GM13977 (cell line): ENCODE results near the gene PGRMC2.

Experiments used
- DNase-seq: peaks from one replicate; pipeline ENCODE4 v3.0.0; 2012; ENCODE audit warnings: low spot score
- in situ Hi-C: fragments of 300-500 bp; cut with MboI; formaldehyde crosslinking; loops from one replicate; pipeline ENCODE4 v1.12.0; 2022; ENCODE audit warnings: low sequenced_read_pairs, low pct_unique_long_range_greater_than_20kb, mixed read lengths, inconsistent platforms; ENCODE audit not compliant: unreplicated experiment
- TF ChIP-seq, protein P1 (sequence below): IDR thresholded peaks from 2 replicates; pipeline ENCODE4 v1.5.1; 2012; ENCODE audit warnings: mild to moderate bottlenecking, control low read depth; ENCODE audit not compliant: insufficient read depth; ENCODE audit errors: extremely low read depth, missing control alignments

PGRMC2 gene

DNA sequence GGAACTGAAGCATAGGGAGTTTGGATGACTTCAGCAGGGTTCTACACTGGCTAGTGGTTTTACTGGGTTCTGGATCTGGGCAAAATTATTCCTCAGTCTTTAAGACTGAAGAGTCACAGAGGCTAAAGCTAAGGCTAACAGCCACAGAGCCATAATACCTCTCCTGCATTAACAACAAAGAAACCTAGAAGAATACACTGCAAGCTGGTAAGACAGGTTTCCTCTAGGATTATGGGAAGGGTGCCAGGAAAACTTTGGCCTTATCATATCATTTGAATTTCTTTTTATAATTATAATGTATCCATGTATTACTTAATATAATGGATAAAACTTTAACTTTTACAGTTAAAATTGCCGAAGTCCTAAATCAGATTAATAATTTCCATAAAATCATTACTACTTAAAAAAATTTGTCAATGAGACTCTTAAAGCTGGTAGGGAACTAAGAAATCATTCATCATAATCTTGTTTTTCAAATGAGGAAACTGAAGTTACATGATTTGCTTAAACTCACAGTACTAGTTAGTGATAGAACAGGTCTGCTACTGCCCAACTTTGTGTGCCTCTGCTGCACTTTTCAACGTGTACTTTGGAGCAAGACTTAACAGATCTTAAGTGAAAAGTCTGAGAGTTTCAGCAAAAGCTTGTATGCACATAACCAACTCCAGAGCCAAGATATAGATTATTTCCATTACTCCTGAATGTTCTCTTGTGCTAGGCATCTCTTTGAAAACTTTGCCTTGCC, 24.2 kb upstream of the PGRMC2 start:
- DNase-seq = no peak
- in situ Hi-C loops = no loop called here
- TF ChIP-seq, protein P1, sequence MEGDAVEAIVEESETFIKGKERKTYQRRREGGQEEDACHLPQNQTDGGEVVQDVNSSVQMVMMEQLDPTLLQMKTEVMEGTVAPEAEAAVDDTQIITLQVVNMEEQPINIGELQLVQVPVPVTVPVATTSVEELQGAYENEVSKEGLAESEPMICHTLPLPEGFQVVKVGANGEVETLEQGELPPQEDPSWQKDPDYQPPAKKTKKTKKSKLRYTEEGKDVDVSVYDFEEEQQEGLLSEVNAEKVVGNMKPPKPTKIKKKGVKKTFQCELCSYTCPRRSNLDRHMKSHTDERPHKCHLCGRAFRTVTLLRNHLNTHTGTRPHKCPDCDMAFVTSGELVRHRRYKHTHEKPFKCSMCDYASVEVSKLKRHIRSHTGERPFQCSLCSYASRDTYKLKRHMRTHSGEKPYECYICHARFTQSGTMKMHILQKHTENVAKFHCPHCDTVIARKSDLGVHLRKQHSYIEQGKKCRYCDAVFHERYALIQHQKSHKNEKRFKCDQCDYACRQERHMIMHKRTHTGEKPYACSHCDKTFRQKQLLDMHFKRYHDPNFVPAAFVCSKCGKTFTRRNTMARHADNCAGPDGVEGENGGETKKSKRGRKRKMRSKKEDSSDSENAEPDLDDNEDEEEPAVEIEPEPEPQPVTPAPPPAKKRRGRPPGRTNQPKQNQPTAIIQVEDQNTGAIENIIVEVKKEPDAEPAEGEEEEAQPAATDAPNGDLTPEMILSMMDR = no peak

GRCh38 chr4:128310266-128310697, 22.7 kb upstream of the PGRMC2 start:
- in situ Hi-C loops = no loop called here
- no peak for DNase-seq
- TF ChIP-seq, protein P1 = no peak

- TF ChIP-seq, protein P1 = no peak
- no peak for DNase-seq
- in situ Hi-C loops = no loop called here
Observed at GRCh38 chr4:128309585-128309984, 22.0 kb upstream of the PGRMC2 start.

- TF ChIP-seq, protein P1 = no peak
- in situ Hi-C loops = no loop called here
- DNase-seq = no peak
Observed at GRCh38 chr4:128308986-128309385, 21.4 kb upstream of the PGRMC2 start.

DNA sequence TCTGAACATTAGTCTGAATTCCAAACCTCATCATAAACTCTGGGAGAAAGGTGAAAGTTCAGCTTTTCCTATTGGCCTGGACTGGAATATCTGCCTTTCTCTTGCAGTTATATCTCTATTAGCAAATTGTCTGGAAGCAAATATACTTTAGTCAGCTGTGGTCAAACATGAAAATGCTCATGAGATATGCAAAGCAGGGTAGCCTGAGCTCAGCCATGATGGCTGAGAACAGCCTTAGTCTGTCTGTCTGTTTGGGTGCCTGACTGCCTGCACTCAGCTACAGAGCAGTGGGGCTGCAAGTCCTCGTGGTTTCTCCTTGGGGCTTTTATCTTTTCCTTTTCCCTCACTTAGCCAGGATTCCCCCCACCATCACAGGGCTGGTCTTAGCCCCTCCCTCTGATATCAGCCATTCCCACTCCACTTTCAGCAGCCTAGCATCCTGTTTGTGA, 19.5 kb upstream of the PGRMC2 start:
- TF ChIP-seq, protein P1 = no peak
- no peak for DNase-seq
- in situ Hi-C loops = no loop called here

DNA sequence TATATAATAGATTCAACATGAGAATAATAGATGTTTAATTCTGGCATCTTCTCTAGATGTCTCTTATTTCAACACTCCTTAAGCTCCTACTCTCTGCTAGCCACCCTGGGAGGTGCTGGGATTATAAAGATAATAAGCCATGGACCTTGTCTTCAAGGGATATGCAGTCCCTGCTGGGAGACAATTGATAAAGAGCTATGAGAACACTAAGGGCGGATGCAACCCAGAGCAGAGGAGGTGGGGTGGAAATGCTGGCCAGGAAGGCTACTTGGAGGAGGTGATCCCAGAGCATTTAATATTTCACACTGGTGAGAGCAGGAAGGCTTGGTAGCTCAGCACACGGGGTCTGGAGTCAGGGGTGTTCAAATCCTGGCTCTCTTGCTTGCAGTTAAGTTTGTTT, 18.3 kb upstream of the PGRMC2 start:
- TF ChIP-seq, protein P1 = no peak
- DNase-seq = no peak
- in situ Hi-C loops = no loop called here
